Uterine smooth muscle cell (primary cell): ENCODE measurements around the gene ZNF679. TPM values are rescaled to one million over a fixed set of nuclear protein-coding genes. Genes with fewer than 3 reads are reported as not detected.

ENCODE experiments used
- total RNA-seq: library from RNA; depleted of rRNA; stranded (reverse); fragments of >200 nt; gene quantifications from 2 replicates; pipeline ENCODE4 v1.2.3, GENCODE V29; 2014

The ZNF679 gene
- total RNA-seq = not detected in 2 replicates

DNA sequence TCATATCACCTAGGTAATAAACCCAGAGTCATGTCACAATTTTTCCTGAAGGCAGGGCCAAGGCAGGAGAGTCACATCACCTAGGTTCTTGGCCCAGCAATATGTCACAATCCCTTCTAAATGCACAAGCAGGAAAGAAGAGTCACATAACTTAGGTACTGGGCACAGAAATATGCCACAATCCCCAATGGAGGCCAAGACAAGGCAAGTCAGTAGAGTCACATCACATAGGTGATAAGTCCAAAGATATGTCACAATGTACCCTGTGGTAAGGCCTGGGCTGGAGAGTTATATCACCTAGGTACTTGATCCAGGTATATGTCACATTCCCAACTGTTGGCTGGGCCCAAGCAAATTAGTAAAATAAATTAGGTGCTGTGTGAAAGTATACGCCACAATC lies at the start of gene ZNF679:
ZNF679 (plus strand) TSS at position 301 of the 400 bp plus-strand sequence. CDS start 20,644 bp downstream, outside the sequence.

DNA sequence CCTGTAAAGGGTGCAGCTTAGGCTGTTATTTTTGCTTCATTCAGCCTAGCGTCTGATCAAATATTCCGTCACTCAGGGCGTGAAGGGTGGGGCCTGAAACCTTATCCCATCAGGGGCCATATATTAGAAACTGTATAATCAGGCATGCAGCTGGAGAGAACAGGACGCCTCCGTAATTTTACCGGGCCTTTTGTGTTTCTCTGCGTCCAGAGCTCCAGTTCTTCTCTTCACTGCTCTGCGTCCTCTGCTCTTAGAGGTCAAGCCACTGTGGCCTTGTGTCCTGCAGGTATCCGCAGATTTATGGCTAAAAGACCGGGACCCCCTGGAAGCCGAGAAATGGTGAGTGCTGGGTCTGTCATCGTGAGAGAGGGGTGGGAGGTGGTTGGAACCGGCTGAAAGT lies 21.4 kb upstream of the ZNF679 start, which contains the start of gene ZNF735:
ZNF735 (plus strand) TSS at position 301 of the 400 bp plus-strand sequence; CDS start at position 301, 0 bp downstream.

DNA sequence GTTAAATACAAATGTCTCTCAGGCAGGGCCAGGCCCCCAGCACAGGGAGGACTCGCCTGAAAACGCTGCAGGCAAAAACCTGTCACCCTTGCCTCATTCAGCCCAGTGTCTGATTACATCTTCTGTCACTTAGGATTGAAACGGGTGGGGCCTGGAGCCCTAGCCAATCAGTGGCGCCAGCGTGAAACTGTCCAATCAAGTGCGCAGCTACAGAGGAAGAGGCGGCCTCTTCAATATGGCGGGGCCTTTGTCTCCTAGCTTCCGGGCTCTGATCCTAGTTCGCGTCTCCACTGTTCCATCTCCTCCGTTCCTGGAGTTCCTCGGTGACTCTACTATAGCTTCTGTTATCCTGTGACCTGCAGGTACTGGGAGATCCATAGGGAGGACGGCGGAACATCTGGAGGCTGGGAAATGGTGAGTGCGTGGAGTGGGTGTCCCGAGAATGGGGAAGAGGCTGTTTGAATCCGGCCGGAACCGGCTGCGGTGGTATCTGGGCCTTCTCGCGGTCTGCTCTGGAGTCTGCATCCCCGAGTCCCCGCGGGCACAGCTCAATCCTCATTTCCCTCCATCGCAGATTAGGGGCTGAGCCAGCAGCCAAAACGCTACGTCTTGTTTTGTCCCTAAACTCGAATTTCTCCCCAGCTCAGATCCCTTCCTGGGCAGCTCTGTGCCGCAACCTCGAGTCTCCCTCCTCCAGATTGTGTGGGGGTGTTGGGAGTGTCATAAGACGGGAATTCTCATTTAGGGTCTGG lies 85.6 kb downstream of the ZNF679 start, which contains the start of gene ZNF736:
ZNF736 (plus strand) TSS at position 222 of the 752 bp plus-strand sequence; CDS start at position 412, 190 bp downstream.

Other genes with a start within 250 kb of the ZNF679 start
- gene ZNF722, start 229.6 kb upstream of the ZNF679 start, total RNA-seq = not detected in 2 replicates
- gene ZNF727, start 183.0 kb upstream of the ZNF679 start, total RNA-seq = 0.11 and 0.75 TPM in 2 replicates
- gene ZNF735, start 21.3 kb upstream of the ZNF679 start, total RNA-seq = not detected in 2 replicates
- 14.7 and 18.6 TPM in 2 replicates for gene ZNF736, start 85.5 kb downstream of the ZNF679 start, total RNA-seq